HG02763 (cell line): ENCODE data around the gene TMEM97.
A peak's percentile ranks its signal among the peaks of the same experiment; 100 is the strongest.

ENCODE experiments used
- ATAC-seq: cut with Tn5 transposase; IDR thresholded peaks from one replicate; pipeline ENCODE4 v1.9.1; 2021; ENCODE audit warnings: mild to moderate bottlenecking, moderate library complexity; ENCODE audit not compliant: unreplicated experiment

TMEM97 gene

DNA sequence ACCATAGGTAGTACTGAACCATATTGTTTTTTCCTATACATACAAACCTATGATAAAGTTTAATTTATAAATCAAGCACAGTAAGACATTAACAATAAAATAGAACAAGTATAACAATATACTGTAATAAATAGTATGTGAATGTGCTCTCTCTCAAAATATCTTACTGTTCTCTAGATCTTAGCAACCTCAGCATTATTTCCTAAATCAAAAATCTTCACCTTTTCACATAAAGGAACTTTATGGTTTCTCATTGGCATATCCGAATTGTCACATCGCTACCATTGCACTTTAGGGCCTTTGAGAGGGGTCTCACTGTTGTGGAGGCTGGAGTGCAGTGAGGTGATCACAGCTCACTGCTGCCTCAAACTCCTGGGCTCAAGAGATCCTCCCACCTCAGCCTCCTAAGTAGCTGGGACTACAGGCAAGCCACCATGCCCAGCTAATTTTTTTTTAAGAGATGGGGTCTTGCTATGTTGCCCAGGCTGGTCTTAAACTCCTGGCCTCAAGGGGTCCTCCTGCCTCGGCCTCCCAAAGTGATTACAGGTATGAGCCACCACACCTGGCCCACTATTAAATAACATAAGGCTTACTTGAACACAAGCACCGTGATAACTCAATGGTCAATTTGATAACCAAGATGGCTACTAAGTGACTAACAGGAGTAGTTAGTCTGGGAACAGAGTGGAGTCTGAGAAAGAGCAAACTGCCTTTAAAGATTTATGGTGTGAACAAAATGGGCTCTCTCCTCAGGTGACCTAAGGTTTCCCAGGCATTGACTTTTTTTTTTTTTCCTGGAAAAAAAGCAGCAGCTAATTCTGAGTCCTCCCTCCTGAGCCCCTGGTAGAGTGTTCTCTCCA lies 2.9 kb upstream of the TMEM97 start:
- ATAC-seq, result no peak

DNA sequence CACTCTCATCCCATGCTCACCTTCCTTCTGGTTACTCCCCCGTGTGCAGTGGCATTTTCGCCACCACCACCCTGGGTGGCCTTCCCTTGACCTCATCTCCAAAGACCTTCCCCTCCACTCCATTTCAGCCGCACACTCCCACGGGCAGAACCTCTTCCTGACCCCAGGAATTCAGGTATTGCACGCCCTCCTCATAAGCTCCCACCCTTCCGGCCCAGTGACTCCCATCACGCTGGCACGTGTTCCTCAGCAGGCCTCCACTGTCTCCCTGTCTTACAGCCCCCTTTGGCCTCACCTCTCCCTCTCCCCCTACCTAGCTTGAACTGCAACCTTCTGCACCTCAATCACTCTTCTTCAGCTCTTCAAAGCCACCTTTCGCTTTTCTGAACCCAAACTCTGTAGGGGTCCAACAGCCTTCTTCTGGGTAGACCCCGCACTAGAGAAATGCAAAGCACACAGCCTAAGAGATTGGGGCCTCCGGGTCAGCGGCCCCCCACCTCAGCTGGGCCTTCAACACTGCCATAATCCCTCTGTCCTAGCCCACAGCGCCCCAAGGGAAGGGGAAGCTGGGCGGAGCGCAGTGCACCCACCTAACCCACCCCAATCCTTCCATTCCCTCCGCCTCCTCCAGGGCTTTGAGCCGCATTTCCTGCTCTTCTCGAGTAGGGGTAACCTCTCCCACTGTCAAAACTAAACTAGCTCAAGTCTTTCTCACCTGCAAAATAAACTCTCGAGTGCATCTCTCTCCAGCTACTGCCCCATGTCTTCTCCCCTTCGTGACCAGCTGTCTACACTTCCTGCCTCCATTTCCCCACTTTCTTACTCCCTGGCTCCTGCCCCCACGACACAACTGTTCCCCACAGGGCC lies 1.7 kb upstream of the TMEM97 start:
- ATAC-seq, result no peak

DNA sequence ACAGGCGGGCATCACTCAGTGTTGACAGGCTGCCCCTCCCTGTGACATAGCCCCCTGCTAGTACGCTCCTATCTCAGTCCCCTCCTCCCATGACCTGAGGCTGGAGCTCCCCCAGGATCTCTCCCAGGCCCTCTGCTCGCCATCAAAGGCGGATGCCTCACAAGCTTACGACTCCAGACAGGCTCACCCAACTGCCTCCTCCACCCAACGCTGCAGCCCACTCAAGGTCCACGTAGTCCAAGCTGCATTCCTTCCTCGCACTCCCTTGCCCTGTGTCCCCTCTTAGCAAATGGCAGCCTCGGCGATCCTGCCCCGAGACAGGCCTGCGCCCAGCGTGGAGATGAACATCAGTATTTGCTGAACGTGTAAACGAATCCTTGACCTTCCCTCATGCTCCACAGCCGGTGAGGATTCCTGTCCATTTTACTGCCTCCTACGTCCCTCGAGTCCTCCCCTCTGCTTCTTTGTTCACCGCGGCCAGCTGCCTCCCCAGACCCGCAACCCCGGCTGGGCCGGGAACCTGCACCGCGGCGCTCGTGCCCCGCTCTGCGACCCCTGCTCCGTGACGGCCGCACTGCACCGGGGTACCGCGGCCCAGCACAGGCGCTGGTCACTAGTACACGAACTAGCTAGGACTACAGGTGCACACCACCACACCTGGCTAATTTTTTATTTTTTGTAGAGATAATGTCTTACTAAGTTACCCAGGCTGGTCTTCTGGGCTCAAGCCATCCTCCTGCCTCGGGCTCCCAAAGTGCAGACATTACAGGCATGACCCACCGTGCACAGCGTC lies 838 bp upstream of the TMEM97 start:
- no peak for ATAC-seq

DNA sequence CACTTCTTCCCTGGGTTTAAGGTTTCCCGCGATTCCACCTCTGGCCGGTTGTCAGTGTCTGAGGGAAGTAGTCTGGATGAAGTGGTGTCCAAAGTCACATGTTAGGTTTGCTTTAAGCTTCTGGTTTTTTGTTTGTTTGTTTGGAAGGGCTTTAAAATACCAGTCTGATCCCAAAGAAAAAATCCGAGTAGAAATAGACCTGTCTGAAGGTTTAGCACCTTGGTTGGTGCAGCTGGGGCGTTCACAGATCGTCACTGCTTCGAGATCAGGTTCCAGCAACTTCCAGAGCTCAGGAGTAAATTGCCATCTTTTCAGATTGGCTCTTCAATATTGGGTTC lies 567 bp downstream of the TMEM97 start:
- no peak for ATAC-seq

DNA sequence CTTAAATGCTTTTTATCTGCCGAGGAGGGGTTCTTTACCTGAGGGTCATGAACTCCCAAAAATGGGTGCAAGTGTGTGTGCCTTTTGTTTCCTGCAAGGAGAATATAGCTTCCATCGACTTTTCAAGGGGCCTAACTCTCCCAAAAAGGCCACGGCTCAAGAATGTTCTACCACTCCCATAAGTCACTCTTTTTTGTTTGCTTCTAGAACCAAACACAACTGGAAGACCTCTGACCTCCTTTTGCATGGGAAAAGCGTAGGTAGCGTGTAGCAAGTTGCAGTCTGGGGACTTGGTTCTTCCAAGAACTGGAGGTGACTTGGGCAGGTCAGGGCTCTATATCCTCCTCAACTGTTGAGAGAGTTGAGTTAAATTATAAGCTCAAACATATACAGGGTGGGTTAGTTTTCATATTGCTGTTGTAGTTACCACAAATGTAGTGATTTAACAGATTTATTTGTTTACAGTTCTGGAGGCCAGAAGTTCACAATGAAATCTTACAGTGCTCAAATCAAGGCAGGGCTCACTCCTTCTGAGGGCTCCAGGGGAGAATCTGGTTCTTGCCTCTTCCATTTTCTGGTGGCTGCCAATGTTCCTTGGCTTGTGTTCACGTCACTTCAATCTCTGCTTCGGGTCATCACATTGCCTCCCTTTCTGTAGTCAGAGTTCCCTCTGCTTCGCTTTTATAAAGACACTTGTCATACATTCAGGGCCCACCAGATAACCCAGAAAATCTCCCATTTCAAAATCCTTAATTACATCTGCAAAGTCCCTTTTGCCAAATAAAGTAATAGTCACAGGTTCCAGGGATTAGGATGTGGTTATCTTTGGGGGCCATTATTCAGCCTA lies 1.4 kb downstream of the TMEM97 start:
- no peak for ATAC-seq

DNA sequence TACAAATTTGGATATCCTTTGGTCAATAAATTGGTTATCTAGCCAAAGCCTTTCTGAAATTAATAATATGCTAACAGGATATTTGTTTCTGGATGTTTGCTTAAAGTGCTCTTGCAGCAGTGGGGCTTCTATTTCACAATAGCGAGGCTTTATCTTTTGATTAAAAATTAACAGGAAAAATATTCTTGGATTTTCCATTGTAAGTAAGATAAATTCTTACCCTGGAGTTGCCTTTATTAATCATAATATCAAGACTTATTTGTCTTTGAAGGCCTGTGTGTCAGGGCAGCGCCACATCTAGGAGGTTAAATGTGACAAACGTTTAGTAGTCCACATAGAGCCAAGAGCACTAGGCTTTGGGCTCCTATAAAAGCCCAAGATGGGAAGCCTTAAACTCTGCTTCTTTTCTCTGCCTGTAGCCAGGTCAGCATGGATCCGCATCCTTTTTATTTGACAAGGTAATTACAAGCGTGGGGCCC lies 5.3 kb downstream of the TMEM97 start:
- no peak for ATAC-seq

DNA sequence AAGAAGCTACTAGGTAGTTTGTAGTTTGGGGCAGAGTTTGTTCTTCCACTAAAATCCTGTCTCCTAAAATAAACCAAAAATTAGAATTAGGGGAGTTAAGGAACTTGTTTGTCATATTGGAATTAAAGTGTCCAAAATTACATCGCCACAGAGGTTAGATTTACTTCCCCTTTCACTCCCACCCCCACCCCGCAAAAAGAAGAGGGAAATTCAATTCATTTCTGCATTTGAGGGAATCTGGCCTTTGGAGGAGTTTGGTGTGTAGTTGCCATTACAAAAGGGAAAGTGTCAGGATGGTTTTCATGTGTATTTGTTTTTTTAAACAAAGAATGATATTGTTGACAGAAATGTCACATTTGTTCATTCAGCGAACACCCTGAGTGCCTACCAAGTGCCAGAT lies 5.8 kb downstream of the TMEM97 start:
- no peak for ATAC-seq

DNA sequence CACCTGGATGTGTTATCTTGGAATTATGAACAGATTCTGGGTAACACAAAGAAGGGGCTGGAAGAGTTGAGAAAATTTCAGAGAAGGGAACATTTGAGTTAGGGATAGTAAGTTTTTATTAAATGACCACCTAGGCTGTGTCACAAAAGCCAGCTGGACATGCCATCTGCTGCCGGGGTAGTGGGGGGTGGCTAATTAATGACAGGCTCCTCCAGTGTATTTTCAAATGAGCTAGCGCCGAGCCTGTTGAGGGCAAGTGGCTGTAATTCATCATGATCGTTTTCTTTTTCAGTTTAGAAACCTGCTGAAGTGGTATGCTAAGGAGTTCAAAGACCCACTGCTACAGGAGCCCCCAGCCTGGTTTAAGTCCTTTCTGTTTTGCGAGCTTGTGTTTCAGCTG lies 6.2 kb downstream of the TMEM97 start:
- ATAC-seq, result no peak

DNA sequence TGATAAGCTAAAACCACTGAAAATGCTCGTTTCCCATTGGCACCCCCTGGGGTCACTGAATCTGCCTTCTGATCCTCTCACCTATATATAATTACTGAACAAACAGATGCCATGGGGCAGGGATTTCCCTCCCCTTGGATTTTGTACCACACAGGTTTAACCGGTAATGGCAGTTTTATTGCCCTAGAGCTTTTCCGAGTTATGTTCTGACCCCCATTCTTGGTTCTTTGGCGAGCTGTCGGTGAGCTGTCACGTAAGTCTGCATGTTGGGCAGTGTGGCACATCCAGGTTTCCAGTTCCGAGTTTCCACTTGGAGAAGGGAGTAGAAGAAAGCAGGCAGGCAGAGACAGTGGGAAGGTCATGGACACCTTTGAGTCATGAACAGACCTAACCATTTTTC lies 7.1 kb downstream of the TMEM97 start:
- ATAC-seq, result no peak

DNA sequence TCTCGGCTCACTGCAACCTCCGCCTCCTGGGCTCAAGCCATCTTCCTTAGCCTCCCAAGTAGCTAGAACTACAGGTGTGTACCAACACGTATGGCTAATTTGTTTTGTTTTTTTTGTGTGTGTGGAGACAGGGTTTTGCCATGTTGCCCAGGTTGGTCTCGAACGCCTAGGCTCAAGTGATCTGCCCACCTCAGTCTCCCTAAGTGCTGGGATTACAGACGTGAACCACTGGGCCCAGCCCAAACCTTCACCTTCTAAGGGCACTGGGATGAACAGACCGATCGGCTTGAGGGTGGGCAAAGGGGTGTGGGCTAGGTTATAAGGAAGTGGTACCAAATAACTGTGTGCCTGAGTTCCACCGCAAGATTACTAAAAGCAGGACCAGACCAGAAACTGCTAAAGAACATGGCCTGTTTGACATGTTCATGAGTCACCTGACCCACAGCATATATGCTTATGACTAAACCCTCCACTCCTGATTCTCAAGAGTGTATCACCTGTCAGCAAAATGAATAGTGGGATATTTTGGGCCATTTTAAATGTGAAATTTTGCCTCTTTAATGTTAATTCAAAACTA lies 8.1 kb downstream of the TMEM97 start:
- ATAC-seq, result no peak

DNA sequence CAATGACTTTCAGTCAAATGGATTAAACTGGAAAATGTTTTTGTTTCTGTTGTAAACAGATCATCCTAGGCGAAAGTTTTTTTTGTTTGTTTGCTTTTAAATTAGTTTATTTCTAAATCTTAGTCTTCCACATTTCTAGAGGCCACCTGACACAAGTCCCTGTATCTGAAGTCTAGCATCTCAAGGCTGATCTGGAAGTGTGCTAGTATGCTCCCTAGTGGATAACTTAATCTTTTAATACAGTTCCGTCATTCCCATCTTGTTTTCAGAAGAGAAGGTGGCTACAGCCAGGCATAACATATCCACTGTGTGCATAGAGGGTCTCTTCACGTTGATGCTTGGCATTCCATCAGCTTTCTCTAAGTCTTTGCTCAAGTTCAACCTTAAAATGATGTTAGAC lies 8.7 kb downstream of the TMEM97 start:
- no peak for ATAC-seq

DNA sequence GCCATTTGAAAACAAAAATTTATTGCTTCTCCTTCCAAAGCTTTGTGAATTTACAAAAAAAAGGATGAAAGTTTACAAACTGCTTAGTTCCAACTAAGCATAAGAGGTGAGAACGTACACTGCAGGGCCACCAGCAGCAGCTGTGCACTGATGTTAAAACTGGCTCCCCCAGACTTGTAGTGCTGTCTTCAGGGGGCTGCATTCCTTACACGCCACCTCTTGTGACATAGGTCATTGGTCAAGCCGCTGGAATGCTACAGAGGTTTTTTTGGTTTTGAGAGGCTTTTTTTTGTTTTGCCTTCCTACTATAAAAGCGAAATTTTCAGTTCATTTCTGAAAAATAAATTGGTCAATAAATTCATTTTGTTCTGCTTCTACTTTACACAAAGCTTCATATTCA lies 9.3 kb downstream of the TMEM97 start:
- no peak for ATAC-seq

DNA sequence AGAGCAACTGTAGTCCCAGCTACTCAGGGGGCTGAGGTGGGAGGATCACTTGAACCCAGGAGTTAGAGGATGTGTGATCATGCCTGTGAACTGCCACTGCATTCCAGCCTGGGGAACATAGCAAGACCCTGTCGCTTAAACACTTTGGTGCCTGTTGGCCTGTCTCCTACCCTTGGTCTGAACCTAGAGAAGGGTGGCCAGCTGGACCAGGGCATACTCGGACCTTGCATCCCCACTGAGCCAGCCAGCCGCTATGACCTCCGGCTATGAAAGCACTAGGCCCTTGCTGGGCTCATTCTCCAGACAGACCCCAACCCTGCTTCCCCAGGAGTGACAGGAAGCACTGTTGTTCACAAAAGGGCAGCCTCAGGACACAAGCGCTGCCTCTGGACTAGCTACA lies 11.7 kb downstream of the TMEM97 start:
- ATAC-seq, result no peak

DNA sequence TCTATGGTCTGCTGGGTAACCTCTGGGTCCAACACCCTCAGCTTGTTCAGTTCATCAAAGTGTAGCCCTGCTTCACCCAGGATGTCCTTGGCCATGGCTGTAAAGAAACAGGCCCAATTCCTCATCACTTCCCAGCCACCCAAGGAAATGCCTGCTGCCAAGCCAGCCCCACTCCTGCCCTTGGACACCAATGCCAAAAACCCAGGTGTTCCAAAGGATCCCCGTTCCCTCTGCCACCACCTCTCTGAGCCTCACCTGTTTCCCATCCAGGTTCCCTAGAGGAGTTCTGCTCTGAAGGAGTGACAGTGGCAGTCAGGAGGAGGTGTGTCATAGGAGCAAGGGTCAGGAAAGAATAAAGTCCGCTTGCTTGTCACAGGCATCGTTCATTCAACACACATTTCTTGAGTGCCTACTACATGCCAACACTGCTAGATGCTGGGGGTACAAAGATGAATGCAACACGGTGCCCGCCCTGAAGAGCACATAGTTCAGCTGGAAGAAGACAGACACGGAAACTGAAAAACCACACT lies 13.0 kb downstream of the TMEM97 start:
- no peak for ATAC-seq

DNA sequence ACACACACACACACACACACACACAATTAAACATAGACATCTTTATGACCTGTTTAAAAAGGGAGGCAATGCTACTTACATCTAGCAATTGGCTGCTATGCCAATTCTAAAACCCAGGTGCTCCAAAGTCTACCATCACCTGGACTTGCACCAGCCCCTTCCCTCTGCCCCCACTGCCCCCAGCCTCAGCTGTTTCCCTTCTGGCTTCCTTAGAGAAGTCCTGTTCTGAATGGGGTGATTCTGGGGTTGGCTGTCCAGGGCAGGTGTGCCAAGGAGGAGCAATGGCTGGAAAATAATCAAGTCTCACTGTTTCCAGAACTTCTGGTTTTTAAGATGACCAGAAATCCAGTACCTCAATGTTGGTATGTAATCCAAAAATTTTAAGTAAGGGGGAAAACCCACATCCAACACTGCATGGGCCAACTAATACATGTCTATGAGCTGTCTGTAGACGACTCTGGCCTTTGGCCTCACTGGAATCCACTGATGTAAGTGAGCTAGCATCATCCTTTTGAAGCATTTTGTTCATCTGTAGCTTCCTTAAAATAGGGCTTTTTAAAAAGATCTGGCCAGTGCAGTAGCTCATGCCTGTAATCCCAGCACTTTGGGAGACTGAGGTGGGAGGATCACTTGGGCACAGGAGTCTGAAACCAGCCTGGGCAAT lies 14.2 kb downstream of the TMEM97 start:
- ATAC-seq, result no peak

DNA sequence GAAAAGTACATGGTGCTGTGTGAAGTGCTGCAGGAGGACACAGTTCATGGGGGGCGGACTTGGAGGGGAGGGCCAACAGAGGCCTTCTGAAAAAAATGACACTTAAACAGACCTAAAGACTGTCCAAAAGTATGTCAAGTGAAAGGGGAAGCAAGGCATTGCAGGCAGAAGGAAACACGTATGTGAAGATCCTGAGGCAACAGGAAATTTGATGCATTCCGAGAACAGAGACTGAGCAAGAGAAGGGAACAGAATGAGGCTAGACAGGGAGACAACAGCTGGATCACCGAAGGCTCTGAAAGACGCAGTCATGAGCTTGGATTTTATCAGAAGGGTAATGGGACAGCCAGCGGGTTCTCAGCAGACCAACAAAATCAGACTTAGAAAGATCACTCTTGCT lies 15.2 kb downstream of the TMEM97 start:
- no peak for ATAC-seq

DNA sequence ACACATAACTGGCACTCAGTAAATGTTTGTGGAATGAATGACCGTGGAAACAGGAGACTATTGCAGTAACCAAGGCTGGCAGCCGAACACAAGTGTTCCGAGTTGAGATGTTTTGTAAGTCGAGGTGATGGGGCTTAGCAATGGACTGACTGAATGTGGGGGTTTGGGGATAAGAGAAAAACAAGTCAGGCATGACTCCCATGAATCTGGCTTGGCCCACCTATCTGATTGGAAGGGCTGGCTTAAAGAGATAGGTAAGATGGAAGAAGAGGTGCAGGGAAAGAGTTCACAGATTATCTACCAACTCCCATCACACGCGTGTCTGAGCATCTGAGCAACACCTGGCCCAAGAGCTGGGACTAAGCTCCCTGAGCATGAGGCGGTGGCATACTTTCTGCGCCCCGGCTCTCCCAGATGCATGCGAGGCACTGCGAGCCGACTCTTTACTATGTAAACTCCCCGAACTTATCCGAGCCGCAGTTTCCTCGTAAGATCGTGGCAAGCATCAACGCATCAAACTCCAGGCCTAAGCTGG lies 15.7 kb downstream of the TMEM97 start:
- ATAC-seq, result no peak

DNA sequence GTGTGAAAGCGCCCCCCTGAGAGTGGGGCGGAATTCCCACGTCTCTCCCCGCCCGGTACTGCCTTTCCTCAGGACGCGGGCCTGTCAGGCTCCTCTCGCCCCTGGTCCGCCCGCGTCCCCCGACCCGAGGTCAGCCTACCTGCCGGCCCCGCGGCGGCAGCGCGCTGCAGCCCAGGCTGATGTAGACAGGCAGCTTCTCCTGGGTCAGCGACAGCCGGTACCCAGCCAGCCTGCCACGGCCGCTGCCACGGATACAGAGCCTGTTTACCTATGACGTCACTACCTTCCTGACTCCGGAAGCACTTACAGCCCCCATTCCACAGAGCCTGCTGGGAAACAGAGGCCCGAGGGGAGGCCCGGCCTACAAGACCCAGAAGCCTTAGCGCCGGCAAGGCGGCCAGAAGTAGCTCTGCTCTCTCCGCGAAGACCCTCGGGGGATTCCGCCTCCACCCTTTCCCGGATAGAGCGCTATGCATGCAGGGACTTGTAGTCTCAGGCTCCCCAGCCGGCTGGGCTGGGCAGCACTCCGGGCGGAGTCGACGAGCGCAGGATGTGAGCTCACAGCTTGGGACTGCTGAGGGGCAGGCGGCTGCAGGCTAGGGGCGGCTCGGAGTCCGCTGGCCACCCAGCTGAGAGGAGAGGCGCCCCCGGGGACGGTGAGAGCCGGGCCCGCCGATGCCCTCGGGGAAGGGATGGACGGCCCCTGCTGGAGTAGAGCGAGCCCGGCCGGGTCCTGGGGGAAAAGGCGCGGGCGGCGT lies 16.4 kb downstream of the TMEM97 start, which contains the start of the genes IFT20 and TNFAIP1:
IFT20 (minus strand) TSS at position 272 of the 758 bp plus-strand sequence. CDS start 3,487 bp downstream, outside the sequence.
TNFAIP1 (plus strand) TSS at position 561 of the 758 bp plus-strand sequence. CDS start 3,761 bp downstream, outside the sequence.
- peak; percentile 94 for ATAC-seq
